Right lobe of liver (tissue), 4 donors: Measurements from ENCODE around the gene MCC.

Experiments used
- CTCF ChIP-seq, 4 donors: fragments of 200-600 bp in 3 of 4; fragments of 450-650 bp in 1 of 4; IDR thresholded peaks; one replicate each; pipeline versions ENCODE4 v1.5.1 to v1.8.0; 2016 to 2022; ENCODE audit warnings: antibody characterized with exemption in 4 of 4, mild to moderate bottlenecking in 2 of 4
- POLR2A ChIP-seq: fragments of 450-650 bp; IDR thresholded peaks from one replicate; pipeline ENCODE4 v1.6.1; 2017; ENCODE audit warnings: antibody characterized with exemption, mild to moderate bottlenecking
- donor health status: DM: no; HTN: no; CAD: no.
- donor health status: DM: no; HTN: no; CAD: no.
- donor health status: DM: no; HTN: yes; CAD: no.

GRCh38 chr5:113132564-113132963 is 355.7 kb downstream of the MCC start:
- TF ChIP-seq CTCF (IDR thresholded peaks at IDR 0.05) (no peak), POLR2A (no peak)
